ENCODE results near the gene DOCK1.

DOCK1 gene

DNA sequence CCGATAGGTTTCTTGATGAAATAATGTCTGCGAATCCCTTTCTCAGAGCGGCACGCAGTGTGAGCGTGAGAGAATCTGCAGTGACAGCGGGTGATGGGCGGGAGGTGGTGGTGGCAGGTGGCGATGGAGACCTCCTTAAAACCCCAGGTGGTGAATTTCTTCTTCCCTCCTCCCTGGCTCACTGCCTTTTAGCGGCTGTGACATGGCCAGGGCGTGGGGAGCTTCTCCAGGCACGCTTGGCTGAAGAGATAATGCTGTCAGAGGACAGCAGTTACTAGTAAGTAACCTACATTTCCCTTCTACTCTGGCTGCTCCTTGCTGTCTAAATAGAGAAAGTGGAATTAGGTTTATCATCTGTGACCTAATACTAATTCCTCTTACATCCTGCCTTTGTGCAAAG, 432.6 kb downstream of the DOCK1 start:
- H3K4me3 ChIP-seq (ENCODE audit: low read depth, low read length): no peak overlapping the region
- TF ChIP-seq, protein P1, sequence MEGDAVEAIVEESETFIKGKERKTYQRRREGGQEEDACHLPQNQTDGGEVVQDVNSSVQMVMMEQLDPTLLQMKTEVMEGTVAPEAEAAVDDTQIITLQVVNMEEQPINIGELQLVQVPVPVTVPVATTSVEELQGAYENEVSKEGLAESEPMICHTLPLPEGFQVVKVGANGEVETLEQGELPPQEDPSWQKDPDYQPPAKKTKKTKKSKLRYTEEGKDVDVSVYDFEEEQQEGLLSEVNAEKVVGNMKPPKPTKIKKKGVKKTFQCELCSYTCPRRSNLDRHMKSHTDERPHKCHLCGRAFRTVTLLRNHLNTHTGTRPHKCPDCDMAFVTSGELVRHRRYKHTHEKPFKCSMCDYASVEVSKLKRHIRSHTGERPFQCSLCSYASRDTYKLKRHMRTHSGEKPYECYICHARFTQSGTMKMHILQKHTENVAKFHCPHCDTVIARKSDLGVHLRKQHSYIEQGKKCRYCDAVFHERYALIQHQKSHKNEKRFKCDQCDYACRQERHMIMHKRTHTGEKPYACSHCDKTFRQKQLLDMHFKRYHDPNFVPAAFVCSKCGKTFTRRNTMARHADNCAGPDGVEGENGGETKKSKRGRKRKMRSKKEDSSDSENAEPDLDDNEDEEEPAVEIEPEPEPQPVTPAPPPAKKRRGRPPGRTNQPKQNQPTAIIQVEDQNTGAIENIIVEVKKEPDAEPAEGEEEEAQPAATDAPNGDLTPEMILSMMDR (IDR thresholded peaks at IDR 0.05; ENCODE audit: control insufficient read depth, extremely low read depth, insufficient read depth): no peak
- DNase-seq (ENCODE audit: low read depth): no peak

DNA sequence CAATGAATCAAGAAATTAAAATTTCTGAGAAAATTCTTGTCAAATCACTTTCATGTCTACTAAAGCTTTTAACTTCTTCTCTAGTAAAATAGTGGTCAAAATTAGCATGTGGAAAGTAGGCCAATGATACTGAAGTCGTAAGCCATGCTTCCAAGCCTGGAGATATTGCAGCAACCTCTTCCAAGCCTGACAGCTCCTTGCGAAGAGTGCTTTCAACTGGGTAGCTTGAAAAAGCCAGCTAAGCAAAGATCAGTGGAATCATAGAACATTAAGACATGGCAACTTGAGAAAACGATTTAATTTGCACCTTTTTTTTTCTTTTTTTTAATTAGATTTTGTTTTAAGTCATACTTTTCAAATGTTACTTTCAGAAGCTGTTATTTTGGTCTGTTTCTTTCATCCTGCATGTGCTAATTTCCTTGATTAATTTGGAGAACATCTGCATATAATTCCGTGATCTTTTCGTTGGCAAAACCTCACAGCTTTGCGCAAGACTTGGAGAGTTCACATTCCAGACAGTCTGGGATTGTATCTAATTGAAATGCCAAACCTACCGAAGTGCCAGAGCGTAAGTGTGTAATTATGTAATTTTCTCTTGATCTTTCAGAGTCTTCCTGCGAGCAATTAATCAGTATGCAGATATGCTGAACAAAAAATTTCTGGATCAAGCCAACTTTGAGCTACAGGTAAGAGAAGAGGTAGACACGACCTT, 433.3 kb downstream of the DOCK1 start:
- TF ChIP-seq, protein P1 (IDR thresholded peaks at IDR 0.05; ENCODE audit: control insufficient read depth, extremely low read depth, insufficient read depth): no peak
- DNase-seq (ENCODE audit: low read depth): no peak
- H3K4me3 ChIP-seq (ENCODE audit: low read depth, low read length): no peak overlapping the region

DNA sequence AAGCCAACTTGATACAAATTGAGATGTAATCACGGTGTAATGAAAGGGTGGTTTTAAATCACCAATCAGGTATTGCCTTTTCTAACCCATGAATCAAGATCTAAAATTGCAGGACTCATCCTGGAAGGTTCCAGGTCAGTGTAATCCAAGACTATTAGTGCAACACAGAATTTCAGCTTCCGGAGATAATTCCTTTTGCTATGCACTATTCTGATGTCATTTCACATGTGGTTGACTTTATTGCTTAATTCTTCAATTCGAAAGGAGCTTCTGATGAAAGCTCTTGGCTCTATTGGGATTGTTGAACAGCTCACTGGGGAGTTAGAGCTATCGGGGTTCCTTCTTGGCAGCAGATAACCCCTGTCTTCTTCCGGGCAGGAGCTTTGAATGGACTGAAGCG, 438.6 kb downstream of the DOCK1 start:
- H3K4me3 ChIP-seq (ENCODE audit: low read depth, low read length): no peak overlapping the region
- TF ChIP-seq, protein P1 (IDR thresholded peaks at IDR 0.05; ENCODE audit: control insufficient read depth, extremely low read depth, insufficient read depth): no peak
- DNase-seq (ENCODE audit: low read depth): no peak

DNA sequence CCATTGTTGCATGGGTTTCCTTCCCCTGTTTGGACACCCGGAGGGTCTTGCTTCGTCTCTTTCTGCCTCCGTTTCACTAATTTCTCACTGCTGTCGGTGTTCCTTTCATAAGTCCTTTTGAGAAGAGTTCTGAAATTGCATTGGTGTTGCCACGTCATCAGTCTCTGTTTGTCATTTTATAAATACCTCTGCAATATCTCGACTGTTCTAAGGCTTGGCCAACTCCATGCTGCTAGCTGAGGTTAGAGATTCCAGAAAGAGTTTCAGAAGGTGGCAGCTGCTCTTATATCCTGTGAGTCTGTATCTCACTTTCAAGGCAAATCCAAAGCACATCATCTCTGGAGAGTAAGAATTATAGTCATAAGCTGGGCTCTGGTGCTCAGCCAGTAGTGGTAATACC, 439.1 kb downstream of the DOCK1 start:
- TF ChIP-seq, protein P1 (IDR thresholded peaks at IDR 0.05; ENCODE audit: control insufficient read depth, extremely low read depth, insufficient read depth): no peak
- DNase-seq (ENCODE audit: low read depth): no peak
- H3K4me3 ChIP-seq (ENCODE audit: low read depth, low read length): no peak overlapping the region

DNA sequence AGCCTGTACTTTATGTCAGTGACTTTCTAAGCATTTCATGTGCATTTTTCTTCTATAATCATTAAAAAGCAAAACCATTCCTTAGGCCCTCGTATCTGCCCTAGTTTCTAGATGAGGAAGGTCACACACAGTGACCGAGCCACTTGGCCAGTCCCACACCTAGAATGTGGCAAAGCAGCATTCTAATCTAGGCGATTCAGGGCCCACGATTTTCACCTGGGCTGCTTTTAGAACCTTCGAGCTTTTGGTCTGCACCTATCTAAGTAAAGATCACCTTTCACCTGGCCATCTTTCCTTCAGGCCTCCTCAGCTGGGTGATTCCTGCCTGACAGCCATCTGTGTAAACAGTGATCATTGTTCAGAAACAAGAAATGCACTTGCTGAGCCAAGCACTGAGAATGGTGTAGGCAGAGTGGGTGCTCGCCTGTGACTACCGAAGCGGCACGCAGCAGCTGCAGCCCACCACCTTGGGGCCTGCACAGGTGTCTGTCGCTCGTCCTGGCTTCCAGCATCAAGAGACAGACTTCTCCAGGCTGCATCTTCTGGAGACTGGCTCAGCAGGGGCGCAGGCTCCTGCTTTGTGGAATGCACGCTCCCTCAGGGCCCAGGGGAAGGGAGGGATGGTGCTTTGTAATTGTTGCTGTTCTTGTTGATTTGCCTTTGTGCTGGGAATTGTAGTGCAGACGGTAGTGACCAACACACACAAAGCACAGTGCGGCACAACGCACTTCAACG, 440.2 kb downstream of the DOCK1 start:
- H3K4me3 ChIP-seq (ENCODE audit: low read depth, low read length): no peak overlapping the region
- TF ChIP-seq, protein P1 (IDR thresholded peaks at IDR 0.05; ENCODE audit: control insufficient read depth, extremely low read depth, insufficient read depth): no peak
- no peak for DNase-seq (ENCODE audit: low read depth)

DNA sequence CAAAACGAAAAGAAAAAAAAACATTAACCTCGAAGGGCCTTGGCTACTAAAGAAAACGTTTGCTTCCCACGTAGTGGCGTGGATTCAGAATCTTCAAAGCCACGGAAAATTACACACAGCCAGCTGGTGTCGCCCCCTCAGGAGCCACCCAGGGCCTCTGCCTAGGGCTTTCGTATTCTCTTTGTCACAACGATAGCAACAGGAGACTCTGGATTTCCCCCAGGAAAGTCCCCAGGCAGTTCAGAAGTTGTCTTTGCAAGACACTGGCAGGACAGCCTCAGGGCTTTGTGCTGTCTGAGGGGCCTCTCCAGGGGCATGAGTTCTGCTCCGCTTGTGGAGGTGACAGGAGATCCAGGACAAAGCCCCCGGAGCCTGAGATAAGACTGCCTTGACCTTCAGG, 441.4 kb downstream of the DOCK1 start:
- no peak overlapping the region for H3K4me3 ChIP-seq (ENCODE audit: low read depth, low read length)
- TF ChIP-seq, protein P1 (IDR thresholded peaks at IDR 0.05; ENCODE audit: control insufficient read depth, extremely low read depth, insufficient read depth): no peak
- DNase-seq (ENCODE audit: low read depth): no peak

Data from LNCaP clone FGC (cell line).